Measurements from ENCODE around the gene HOXD10.

Gene HOXD10

DNA sequence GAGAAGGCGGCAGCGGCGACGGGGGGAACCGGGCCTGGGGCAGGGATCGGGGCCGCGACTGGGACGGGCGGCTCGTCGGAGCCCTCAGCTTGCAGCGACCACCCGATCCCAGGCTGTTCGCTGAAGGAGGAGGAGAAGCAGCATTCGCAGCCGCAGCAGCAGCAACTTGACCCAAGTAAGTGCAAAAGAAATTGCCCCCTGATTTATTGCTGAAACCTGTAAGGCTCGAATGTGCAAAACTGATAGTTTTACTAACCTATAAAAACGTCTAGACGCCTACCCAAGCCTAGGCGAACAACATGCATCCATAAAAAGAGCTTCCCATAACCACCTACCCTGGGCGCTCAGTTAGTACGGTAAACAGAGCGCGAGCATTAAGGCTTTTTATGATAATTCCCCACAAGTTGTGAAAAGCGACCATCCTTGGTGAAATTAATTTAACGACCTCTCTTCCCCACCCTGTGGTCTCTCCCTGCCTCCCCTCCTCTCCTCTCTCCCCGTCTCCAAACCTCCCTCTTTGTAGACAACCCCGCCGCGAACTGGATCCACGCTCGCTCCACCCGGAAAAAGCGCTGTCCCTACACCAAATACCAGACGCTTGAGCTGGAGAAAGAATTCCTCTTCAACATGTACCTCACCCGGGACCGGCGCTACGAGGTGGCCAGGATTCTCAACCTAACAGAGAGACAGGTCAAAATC, 7.0 kb downstream of the HOXD10 start:
- peak; percentile 29 for DNase-seq (ENCODE audit: low spot score)

DNA sequence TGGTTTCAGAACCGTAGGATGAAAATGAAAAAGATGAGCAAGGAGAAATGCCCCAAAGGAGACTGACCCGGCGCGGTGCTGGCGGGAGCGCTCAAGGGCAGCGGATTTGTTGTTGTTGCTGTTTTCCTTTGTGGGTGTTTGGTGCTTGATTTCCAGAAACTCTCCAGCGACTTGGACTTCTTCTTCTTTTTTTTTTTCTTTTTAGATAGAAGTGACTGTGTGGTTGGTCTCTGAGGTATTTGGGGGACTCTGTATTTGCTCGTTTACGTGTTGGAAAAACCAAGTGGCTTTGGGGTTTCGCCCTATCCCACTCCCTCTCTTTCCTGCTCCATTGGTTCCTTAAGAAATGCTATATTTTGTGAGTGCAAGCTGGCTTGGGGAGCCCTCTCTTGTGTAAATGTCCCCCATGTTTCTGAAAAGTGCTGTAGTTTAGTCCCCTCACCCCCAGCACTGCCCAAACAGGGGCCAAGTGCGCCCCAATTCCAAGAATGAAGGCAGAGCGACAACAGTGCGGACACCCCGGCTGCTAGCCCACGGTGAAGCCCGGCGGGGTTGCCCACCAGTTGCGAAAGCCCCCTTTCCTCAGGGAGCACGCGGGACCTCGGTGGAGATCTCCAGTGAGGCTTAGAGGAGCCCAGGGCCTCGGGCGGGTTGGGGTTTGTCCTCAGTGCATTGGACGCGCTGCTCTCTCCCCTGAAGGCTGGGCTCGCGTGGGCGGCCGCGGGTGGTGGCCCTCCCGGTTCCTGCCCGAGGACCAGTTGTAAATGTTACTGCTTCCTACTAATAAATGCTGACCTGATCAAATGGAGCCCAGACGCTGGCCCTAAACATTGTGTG, 7.8 kb downstream of the HOXD10 start:
- DNase-seq (ENCODE audit: low spot score): no peak

DNA sequence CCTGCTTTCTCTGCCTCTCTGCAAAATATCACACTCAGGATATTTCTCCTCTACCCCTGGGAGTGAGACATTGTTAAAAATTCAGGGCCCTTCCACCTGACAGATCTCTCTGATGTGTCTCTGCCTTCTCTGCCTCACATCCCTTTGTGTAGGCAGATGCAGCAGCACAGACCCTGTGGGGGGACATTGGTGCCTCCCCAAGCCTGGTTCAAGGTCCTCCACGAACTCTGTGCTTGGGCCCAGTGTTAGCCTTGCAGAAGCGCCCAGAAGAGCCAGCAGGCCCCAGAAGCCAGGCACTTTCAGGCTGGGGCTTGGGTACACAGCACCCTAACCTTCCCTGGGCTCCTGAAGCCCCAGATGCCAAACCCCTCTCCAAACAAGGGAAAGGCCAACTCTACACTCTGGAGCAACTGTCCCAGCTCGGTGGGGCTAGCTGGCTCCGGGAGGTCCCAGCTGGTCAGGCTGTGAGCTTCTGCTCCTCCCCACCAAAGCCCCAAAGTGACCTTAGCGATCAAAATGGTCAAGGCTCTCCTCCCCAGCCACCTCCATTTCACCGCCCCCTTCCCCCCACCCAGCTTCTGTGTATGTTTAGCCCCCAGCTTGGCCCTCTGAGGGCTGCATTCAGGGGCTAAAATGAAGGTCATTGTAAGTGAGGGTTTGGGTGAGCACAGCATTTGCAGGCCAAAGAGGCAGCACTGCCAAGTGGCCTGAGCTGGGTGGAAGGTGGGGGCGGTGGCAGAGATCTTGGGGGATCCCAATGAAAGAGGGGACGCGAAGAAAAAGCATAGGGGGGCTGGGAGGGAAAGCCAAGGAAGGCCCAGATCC, 8.6 kb downstream of the HOXD10 start:
- no peak for DNase-seq (ENCODE audit: low spot score)

DNA sequence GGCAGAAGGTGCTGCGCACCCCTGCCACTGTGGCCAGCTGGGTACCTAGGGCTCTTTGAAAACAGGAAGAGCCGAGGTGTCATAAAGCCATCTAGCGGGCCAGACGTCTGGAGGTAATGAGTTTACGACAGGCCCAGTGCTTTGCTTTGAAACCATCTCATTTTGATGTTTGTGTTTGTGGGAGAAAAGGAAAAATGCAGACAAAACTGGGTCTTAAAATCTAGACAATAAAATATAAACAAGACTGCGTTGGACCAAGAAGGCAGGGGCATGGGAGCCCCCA, 9.1 kb downstream of the HOXD10 start:
- DNase-seq (ENCODE audit: low spot score): no peak

DNA sequence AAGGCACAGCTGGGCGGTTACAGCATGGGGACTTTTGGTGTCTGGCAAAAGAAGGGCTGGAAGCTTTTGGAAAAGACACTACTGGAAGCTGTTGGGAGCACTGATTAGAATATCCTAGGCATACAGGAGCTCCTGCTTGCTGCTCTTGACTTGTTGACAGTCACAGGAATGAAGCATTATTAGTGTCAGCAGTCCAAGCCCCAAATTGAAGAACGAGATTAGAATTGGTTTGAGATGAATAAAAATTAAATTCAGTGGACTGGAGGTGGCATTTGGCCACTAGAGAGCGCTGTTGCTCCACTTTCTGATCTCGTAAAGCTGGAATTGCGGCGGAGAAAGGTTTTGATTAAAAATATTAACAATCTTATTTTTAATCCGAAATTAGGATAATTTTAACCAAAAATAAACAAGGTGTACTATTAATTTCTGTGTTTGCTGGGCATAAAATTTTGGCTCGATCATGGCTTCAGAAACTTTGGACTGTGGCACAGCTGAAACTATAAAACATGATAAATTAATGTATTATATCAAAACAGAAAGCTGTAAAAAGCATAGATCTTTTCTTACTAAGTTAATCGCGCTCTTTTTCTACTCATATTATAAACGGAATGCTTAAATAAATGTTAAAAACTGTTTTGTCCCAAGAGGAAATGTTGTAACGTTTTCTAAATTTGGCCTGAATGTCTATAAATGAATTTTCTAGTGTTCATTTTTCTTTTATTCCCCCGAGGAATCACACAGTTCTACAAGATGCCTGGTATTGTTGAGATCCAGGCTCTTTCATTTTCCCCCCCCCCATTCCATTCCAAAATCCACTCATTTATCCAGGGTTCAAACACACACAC, 10.6 kb downstream of the HOXD10 start:
- DNase-seq (ENCODE audit: low spot score): peak; percentile 52

DNA sequence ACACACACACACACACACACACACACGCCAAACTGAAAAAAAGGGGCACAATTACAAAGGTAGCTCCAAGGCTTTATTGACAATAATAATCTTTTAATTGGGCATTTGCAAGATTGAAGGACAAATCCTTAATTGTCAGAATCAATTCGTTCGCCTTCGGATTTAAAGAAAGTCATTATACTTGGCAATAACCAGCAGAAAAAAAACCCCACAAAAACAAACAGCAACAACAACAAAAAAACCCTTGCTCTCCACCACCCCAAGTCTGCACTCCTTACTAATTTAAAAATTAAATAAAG, 11.1 kb downstream of the HOXD10 start:
- DNase-seq (ENCODE audit: low spot score): no peak

DNA sequence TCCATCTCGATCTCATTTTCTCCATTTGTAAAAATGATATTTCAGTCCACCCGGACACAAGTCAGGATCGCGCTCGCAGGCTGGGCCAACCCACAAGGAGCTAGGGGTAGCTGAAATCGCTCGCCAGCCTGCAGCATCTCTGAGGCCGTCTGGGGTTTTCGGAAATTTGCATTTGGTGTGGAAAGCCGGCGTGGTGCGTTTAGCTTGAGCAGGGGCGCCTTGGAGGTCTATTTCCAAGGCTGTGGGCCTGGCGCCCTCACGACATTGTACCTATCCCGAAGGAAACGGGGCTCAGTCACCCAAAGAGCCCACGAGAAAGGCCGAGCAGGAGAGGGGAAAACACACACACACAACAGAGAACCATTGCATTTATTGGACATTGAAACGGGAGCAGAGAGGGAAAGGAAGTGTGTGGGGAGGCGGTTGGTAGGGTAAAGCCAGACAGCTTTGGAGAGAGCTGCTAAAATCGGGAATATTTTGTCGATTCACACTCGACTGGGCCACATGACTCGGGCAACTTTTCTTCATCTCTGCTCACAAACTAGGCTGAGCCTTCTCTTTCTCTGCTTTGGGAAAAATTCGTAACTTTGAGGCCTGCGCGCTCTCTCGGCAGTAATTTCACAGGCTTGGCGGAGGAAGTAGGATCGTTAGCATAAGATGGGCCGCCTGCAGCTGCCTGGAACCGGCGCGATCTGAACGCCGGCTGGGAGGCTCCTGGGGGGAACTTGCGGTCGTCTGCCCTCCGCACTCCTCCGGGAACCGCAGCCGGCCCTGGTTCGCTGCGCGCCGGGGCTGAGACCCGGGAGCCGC, 11.8 kb downstream of the HOXD10 start:
- DNase-seq (ENCODE audit: low spot score): peak; percentile 47

DNA sequence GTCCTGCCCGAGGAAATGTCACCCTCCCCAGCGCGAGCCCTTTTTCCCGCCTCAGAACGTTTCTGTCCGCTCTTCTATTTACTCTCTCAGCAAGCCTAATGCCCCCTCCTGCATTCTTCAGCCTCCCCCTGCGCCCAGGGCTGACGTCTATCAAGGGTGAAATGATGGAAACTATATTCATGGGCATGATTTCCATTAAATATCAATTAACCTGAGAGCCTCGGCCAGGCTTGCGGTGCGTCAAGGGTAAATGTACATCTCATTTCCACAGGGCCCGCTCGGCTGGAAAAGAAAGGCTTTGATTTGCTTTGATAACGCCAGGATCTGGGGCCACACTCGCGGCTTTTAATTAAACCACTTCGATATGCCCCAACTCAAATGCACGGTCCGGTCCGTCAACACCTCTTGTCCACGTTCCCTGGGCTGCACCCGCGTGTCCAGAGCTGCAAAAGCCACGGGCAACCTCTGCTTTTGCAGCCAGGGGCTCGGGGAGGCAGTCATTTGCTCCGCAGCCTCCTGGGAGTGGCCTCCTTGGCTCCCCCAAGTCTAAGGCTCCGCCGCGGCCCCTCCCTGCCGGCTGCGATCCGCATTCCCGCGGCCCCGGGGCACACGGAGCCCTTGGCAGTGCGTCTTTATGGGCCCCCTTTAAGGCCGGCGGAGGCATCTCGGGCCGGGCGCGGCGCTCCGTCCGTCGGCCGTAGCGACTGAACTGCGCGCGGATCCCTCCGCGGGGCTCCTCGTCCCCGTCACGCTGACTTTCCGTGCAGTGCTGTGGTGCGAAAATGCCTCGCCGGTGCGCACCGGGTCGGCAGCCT, 12.6 kb downstream of the HOXD10 start, which contains the start of gene HOXD8:
HOXD8 (plus strand) TSS at position 724 of the 815 bp plus-strand sequence. CDS start 662 bp downstream, outside the sequence.
- peak; percentile 89 for DNase-seq (ENCODE audit: low spot score)

DNA sequence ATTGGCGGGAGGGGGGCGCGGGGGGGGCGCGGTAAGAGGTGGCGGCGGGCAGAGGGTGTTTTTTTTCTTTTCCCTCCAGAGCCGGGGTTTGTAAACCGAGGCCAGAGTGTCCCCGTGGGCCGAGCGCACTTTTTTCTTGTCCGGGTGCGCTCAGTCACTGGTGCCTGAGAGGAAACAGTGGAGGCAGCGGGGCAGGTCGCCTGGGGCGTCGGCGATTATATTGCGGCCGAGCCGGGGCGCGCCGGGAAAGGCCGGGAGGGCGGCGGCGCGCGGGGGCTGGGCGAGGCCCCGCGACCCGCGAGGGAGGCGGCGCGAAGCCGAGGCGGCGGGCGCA, 13.2 kb downstream of the HOXD10 start:
- DNase-seq (ENCODE audit: low spot score): peak; percentile 65

DNA sequence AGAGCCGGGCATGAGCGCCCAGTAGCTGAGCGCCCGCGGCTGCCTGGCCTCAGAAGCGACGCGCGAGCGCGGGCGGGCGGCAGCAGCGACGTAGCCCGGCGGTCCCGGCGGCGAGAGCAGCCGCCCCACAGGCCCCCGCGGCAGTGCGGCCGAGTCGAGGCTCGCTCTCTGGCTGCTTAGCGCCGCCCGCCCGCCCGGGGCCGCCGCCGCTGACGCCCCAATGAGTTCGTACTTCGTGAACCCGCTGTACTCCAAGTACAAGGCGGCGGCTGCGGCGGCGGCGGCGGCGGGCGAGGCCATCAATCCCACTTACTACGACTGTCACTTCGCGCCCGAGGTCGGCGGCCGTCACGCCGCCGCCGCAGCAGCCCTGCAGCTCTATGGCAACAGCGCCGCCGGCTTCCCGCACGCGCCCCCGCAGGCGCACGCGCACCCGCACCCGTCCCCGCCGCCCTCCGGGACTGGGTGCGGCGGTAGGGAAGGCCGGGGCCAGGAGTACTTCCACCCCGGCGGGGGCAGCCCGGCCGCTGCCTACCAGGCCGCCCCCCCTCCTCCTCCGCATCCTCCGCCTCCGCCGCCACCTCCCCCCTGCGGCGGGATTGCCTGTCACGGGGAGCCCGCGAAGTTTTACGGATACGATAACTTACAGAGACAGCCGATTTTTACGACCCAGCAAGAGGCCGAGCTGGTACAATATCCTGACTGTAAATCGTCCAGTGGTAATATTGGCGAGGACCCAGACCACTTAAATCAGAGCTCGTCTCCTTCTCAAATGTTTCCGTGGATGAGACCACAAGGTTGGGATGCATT, 13.8 kb downstream of the HOXD10 start:
- peak; percentile 87 for DNase-seq (ENCODE audit: low spot score)

DNA sequence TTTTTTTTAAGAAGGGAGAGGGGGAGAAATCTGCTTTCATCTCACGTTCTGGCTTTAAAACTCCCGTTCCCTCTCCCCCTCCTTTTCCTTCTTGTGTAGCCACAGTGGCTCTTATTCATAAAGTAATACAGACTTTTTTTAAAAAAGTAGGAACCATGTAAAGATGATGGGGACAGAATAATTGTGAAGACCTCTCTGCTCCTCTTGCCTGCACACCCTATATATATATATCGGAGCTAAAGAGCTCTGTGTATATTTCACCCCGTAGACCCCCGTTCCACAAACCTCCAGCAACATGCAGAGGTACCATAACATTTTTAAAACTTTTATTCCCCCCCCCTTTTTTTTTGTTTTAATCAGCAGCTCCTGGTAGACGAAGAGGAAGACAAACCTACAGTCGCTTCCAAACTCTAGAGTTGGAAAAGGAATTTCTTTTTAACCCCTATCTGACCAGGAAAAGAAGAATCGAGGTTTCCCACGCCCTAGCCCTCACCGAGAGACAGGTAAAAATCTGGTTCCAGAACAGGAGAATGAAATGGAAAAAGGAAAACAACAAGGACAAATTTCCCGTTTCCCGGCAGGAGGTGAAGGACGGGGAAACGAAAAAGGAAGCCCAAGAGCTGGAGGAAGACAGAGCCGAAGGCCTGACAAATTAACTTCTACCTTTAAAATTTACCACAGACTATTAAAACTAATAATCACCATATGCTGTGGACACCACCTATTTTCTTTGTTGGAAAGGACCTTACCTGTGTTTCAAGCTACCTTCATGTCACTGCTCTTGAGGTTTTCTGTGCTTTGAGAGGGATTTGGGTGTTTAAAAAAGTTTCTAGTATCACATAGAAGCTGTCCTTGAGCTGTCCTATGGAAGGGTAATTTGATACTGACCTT, 14.6 kb downstream of the HOXD10 start:
- DNase-seq (ENCODE audit: low spot score): no peak

DNA sequence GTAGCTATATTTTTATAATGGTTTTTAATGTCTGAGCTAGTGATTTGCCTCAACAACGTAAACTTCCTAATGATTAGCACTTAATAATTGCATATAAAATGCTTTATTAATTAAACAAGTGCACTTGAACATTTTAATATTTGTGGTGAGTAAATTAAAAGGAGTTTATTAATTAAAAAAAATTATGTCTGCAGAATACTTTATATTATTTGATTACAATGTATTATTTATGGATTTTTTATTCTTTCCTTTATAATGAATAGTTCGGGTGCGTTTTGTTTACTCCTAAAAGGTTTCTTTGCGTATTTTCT, 15.2 kb downstream of the HOXD10 start:
- no peak for DNase-seq (ENCODE audit: low spot score)

DNA sequence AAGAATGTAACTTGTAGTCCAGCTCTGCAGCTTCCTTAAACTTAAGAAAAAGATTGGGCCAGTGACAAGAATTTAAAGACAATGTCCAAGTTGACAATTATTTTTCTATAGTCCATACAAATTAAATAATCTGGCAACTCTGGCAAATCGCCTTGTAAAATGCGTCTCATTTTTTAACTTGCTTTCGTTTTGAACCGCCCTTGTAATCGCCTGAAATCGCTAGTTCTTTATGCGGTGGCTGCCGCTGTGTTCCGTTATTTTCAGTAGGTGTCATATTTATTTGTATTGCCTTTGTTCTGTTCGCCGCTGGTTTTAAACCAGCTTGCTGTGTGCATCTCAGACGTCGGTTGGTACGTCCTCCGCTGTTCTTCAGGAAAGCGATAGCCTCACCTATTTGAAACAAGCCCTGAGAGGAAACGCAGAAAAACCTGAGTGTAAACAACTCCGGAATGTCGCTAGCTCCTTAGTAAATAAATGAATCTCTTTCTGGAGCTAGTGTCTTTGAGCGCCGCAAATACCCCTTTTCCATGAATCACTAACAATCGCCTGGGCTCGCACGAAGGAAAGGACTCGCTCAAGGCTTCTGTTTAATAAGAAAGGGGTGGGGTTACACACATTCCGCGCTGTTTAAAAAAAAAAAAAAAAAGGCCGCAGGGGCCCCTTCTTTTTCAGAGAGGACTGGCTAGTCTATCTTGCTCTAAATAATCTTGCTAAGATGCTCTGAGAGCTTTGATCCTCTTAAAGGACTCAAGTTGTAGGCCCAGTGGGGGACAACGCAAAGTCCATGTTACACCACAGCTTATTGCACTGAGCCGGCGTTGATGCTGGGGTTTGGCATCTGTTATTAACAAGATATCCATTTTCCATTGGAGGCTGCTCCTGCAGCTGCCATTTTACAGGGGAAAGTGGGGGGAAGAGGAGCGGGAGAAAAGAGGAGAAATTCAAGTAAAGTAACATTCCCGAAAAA, 15.9 kb downstream of the HOXD10 start:
- DNase-seq (ENCODE audit: low spot score): peak; percentile 53

DNA sequence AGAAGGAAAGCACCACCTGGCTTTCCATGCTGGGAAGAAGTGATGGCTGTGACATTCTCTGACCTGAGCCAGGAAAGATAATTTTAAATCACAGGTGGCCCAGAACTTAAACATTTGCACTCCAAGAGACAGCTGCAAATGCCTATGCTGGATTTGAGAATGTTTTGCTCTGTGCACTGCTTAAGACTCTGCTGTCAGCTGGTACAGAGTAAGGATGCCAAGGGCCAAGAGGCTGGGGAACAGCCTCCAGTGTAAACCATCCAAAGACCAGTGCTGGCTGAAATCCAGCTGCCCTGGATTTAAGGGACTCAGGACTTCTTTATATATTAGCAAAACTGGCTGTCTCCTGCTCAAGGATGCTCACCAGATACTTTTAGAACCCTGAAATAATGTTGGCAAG, 16.8 kb downstream of the HOXD10 start:
- DNase-seq (ENCODE audit: low spot score): no peak

DNA sequence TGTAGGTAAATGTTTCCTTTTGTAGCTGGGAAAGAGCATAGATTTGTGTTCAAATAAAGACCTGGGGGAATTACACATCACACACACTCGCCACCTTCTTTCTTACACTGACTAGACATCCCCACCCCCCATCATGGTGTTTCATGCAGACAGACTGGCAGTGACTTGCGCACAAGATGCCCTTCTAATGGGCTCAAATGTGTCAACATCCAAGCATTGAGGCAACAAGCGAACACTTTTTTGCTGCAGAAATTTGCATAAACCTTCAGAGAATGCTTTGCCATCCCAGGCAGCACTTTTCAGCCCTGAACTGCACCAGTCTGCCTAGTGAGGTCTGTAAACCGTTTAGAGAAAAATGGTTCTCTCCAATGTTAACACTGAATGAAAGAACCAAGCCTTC, 17.5 kb downstream of the HOXD10 start:
- no peak for DNase-seq (ENCODE audit: low spot score)

DNA sequence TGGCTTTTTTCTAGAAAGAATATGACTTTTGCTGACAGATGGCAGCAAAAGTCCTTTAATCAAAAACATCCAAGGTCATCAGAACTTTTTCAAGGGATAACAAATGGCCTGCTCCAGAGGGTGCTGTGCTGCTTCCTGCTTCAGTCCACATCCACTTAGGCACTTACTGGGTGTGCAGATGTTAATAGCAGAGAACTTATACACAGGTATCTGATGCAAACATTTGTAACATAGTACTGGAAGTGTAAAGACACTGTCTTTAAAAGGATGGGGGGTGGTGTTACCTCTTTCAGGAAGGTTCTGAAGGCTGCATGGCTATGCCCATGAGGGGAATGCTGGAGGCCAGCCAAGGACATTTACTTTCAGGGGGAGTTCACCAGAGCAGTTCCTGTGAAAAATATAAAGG, 18.5 kb downstream of the HOXD10 start:
- DNase-seq (ENCODE audit: low spot score): no peak

All from GM03348 (cell line).